Measurements from ENCODE around the gene CMTR1.
"Not testable (repeated sequence)": the region's sequence is repeated elsewhere in the genome, so short reads cannot be mapped to it uniquely, and the experiment has no call there.

Gene CMTR1

GRCh38 chr6:37432916-37433656 is at the start of gene CMTR1:
Gene CMTR1 (plus strand): TSS chr6:37433221. CDS start chr6:37435630, 2,409 bp downstream.
- H3K27ac ChIP-seq, result peak within 1 kb of the TSS; percentile 75 to 99 (median 94)
- H3K4me3 ChIP-seq, result peak within 1 kb of the TSS; percentile 60 to 97 (median 88)

GRCh38 chr6:37388578-37388977 is 44.4 kb upstream of the CMTR1 start:
- H3K4me3 ChIP-seq, result no peak overlapping the region
- H3K27ac ChIP-seq, result no peak overlapping the region

- Histone ChIP-seq H3K4me3 (no peak overlapping the region), H3K27ac (no peak overlapping the region)
Observed at GRCh38 chr6:37389857-37390256, 43.2 kb upstream of the CMTR1 start.

GRCh38 chr6:37391120-37391519 is 41.9 kb upstream of the CMTR1 start:
- no peak overlapping the region for H3K4me3 ChIP-seq
- H3K27ac ChIP-seq, result no peak overlapping the region

- H3K4me3 ChIP-seq, result no peak overlapping the region
- H3K27ac ChIP-seq, result no peak overlapping the region
Observed at GRCh38 chr6:37392821-37393220, 40.2 kb upstream of the CMTR1 start.

- H3K4me3 ChIP-seq, result no peak overlapping the region
- H3K27ac ChIP-seq, result no peak overlapping the region
Observed at GRCh38 chr6:37393381-37393929, 39.6 kb upstream of the CMTR1 start.

GRCh38 chr6:37396571-37397180 is 36.3 kb upstream of the CMTR1 start:
- no peak overlapping the region for H3K4me3 ChIP-seq
- H3K27ac ChIP-seq, result no peak overlapping the region

GRCh38 chr6:37399131-37399530 is 33.9 kb upstream of the CMTR1 start:
- H3K27ac ChIP-seq, result no peak overlapping the region
- H3K4me3 ChIP-seq, result no peak overlapping the region

GRCh38 chr6:37399795-37400490 is 33.1 kb upstream of the CMTR1 start:
- Histone ChIP-seq H3K27ac (no peak overlapping the region), H3K4me3 (no peak overlapping the region)

- H3K4me3 ChIP-seq, H3K27ac ChIP-seq: not testable (repeated sequence)
Observed at GRCh38 chr6:37401658-37402057, 31.4 kb upstream of the CMTR1 start.

GRCh38 chr6:37406726-37407341 is 26.2 kb upstream of the CMTR1 start:
- H3K27ac ChIP-seq, result peak overlapping the region in 4 of 21 experiments; percentile 17 to 82 (median 40)
- no peak overlapping the region for H3K4me3 ChIP-seq

- H3K27ac ChIP-seq, result no peak overlapping the region
- no peak overlapping the region for H3K4me3 ChIP-seq
Observed at GRCh38 chr6:37407948-37408347, 25.1 kb upstream of the CMTR1 start.

GRCh38 chr6:37409501-37409900 is 23.5 kb upstream of the CMTR1 start:
- Histone ChIP-seq H3K27ac (no peak overlapping the region), H3K4me3 (no peak overlapping the region)

GRCh38 chr6:37417393-37417792 is 15.6 kb upstream of the CMTR1 start:
- Histone ChIP-seq H3K4me3 (no peak overlapping the region), H3K27ac (no peak overlapping the region)

GRCh38 chr6:37418722-37419121 is 14.3 kb upstream of the CMTR1 start:
- Histone ChIP-seq H3K4me3 (no peak overlapping the region), H3K27ac (no peak overlapping the region)

- no peak overlapping the region for H3K4me3 ChIP-seq
- H3K27ac ChIP-seq, result no peak overlapping the region
Observed at GRCh38 chr6:37426058-37426944, 6.7 kb upstream of the CMTR1 start.

- no peak overlapping the region for H3K4me3 ChIP-seq
- H3K27ac ChIP-seq, result no peak overlapping the region
Observed at GRCh38 chr6:37426945-37427510, 6.0 kb upstream of the CMTR1 start.

GRCh38 chr6:37429352-37429750 is 3.7 kb upstream of the CMTR1 start:
- no peak overlapping the region for H3K4me3 ChIP-seq
- no peak overlapping the region for H3K27ac ChIP-seq

- Histone ChIP-seq H3K4me3 (peak overlapping the region; percentile 60 to 97 (median 88)), H3K27ac (peak overlapping the region in 20 of 21 experiments; percentile 75 to 99 (median 94))
Observed at GRCh38 chr6:37432590-37432915, 468 bp upstream of the CMTR1 start.

Data from skin epidermis (tissue), 12 donors.